ENCODE results near the gene TMCO1. TPM values are rescaled to one million over a fixed set of nuclear protein-coding genes. Genes with fewer than 3 reads are reported as not detected.

The TMCO1 gene
- total and polyA plus RNA-seq, 12 donors, result 22.6 to 75.2 (median 48.4) TPM

GRCh38 chr1:165678509-165678908 lies 90.2 kb downstream of the TMCO1 start:
- TF ChIP-seq CTCF (IDR thresholded peaks at IDR 0.05), result no peak
- Histone ChIP-seq H3K4me3 (no peak overlapping the region), H3K4me1 (peaks cover 0 to 6% (median 0%) of the 10 kb centered on the region in 9 donors), H3K9me3 (no peaks in the 10 kb centered on the region), H3K36me3 (peaks cover 0 to 97% (median 57%) of the 10 kb centered on the region in 9 donors), H3K27me3 (no peaks in the 10 kb centered on the region), H3K27ac (no peak overlapping the region)
- DNase-seq (no peak), ATAC-seq (no peak)
- 0 to 23% methylated on average over 2 of the region's 2 CpGs for WGBS, 2 donors
- intact Hi-C loops (cut with DNase I), result no loop called here

Other genes starting within 250 kb of the TMCO1 start
- 1 to 10 TPM in 1 of 10 donors, under 1 TPM in 6, not detected in 3; 0.42 to 1.6 (median 0.57) TPM for gene LRRC52, start 224.9 kb downstream of the TMCO1 start, total RNA-seq
- under 1 TPM; 0.16 to 0.44 TPM for gene LRRC52, start 224.9 kb downstream of the TMCO1 start, polyA plus RNA-seq
- 1,000 to 10,000 TPM in 1 of 10 donors, 100 to 1,000 TPM in 9; 545 to 1,002 (median 844) TPM for gene MGST3, start 137.6 kb downstream of the TMCO1 start, total RNA-seq
- 100 to 1,000 TPM; 425 to 837 TPM for gene MGST3, start 137.6 kb downstream of the TMCO1 start, polyA plus RNA-seq
- gene ALDH9A1, start 70.3 kb downstream of the TMCO1 start, total RNA-seq, result 10 to 100 TPM; 47.3 to 75.3 (median 66.2) TPM
- 10 to 100 TPM; 13.8 to 35.8 TPM for gene ALDH9A1, start 70.3 kb downstream of the TMCO1 start, polyA plus RNA-seq
- 10 to 100 TPM in 6 of 10 donors, 1 to 10 TPM in 4; 7.3 to 22.0 (median 11.3) TPM for gene UCK2, start 58.7 kb upstream of the TMCO1 start, total RNA-seq
- 10 to 100 TPM in 1 of 2 donors, 1 to 10 TPM in 1; 6.7 to 36.4 TPM for gene UCK2, start 58.7 kb upstream of the TMCO1 start, polyA plus RNA-seq

Measured in heart right ventricle (tissue), 16 donors.